ENCODE measurements around the gene TIPARP.

The TIPARP gene

GRCh38 chr3:156685198-156685597, 10.8 kb downstream of the TIPARP start:
- TF ChIP-seq CTCF (IDR thresholded peaks at IDR 0.05; ENCODE audit: insufficient read depth, low read depth, low read length, missing control alignments), result no peak
- no peak overlapping the region for H3K4me3 ChIP-seq (ENCODE audit: low read length)
- peak; percentile 46 for DNase-seq (ENCODE audit: low read depth)

GRCh38 chr3:156685752-156686151, 11.4 kb downstream of the TIPARP start:
- DNase-seq (ENCODE audit: low read depth), result no peak
- H3K4me3 ChIP-seq (ENCODE audit: low read length), result no peak overlapping the region
- TF ChIP-seq CTCF (IDR thresholded peaks at IDR 0.05; ENCODE audit: insufficient read depth, low read depth, low read length, missing control alignments), result no peak

GRCh38 chr3:156687023-156687422, 12.6 kb downstream of the TIPARP start:
- TF ChIP-seq CTCF (IDR thresholded peaks at IDR 0.05; ENCODE audit: insufficient read depth, low read depth, low read length, missing control alignments), result no peak
- no peak for DNase-seq (ENCODE audit: low read depth)
- no peak overlapping the region for H3K4me3 ChIP-seq (ENCODE audit: low read length)

- no peak for DNase-seq (ENCODE audit: low read depth)
- TF ChIP-seq CTCF (IDR thresholded peaks at IDR 0.05; ENCODE audit: insufficient read depth, low read depth, low read length, missing control alignments), result no peak
- no peak overlapping the region for H3K4me3 ChIP-seq (ENCODE audit: low read length)
Measured at GRCh38 chr3:156688632-156689452, 14.5 kb downstream of the TIPARP start.

- TF ChIP-seq CTCF (IDR thresholded peaks at IDR 0.05; ENCODE audit: insufficient read depth, low read depth, low read length, missing control alignments), result no peak
- no peak overlapping the region for H3K4me3 ChIP-seq (ENCODE audit: low read length)
- DNase-seq (ENCODE audit: low read depth), result no peak
Measured at GRCh38 chr3:156689608-156690007, 15.2 kb downstream of the TIPARP start.

- DNase-seq (ENCODE audit: low read depth), result peak; percentile 45
- no peak for TF ChIP-seq CTCF (IDR thresholded peaks at IDR 0.05; ENCODE audit: insufficient read depth, low read depth, low read length, missing control alignments)
- H3K4me3 ChIP-seq (ENCODE audit: low read length), result no peak overlapping the region
Measured at GRCh38 chr3:156691920-156692319, 17.5 kb downstream of the TIPARP start.

GRCh38 chr3:156693166-156693565, 18.8 kb downstream of the TIPARP start:
- no peak overlapping the region for H3K4me3 ChIP-seq (ENCODE audit: low read length)
- DNase-seq (ENCODE audit: low read depth), result peak; percentile 50
- no peak for TF ChIP-seq CTCF (IDR thresholded peaks at IDR 0.05; ENCODE audit: insufficient read depth, low read depth, low read length, missing control alignments)
